GM19351 (cell line): ENCODE data around the gene STBD1.
"Not testable (repeated sequence)": the region's sequence is repeated elsewhere in the genome, so short reads cannot be mapped to it uniquely, and the experiment has no call there.

Experiments
- ATAC-seq: cut with Tn5 transposase; IDR thresholded peaks from one replicate; pipeline ENCODE4 v1.9.1; 2021; ENCODE audit warnings: mild to moderate bottlenecking, moderate library complexity; ENCODE audit not compliant: unreplicated experiment

The STBD1 gene

GRCh38 chr4:76315267-76315918 is 8.9 kb downstream of the STBD1 start:
- no peak for ATAC-seq

GRCh38 chr4:76316131-76316530 is 9.6 kb downstream of the STBD1 start:
- ATAC-seq: no peak

- ATAC-seq: no peak
Observed at GRCh38 chr4:76322236-76322635, 15.7 kb downstream of the STBD1 start.

- no peak for ATAC-seq
Observed at GRCh38 chr4:76325072-76325471, 18.5 kb downstream of the STBD1 start.

GRCh38 chr4:76326515-76326914 is 20.0 kb downstream of the STBD1 start:
- ATAC-seq: no peak

GRCh38 chr4:76334885-76335284 is 28.4 kb downstream of the STBD1 start:
- ATAC-seq: no peak

GRCh38 chr4:76339364-76339763 is 32.8 kb downstream of the STBD1 start:
- no peak for ATAC-seq

- no peak for ATAC-seq
Observed at GRCh38 chr4:76341063-76341462, 34.5 kb downstream of the STBD1 start.

GRCh38 chr4:76342191-76342590 is 35.7 kb downstream of the STBD1 start:
- no peak for ATAC-seq

GRCh38 chr4:76342803-76343202 is 36.3 kb downstream of the STBD1 start:
- ATAC-seq: no peak

GRCh38 chr4:76354517-76355473 is 48.3 kb downstream of the STBD1 start:
- no peak for ATAC-seq

GRCh38 chr4:76357981-76358380 is 51.4 kb downstream of the STBD1 start:
- ATAC-seq: no peak

- not testable (repeated sequence) for ATAC-seq
Observed at GRCh38 chr4:76359881-76360466, 53.4 kb downstream of the STBD1 start.
